ENCODE results near the gene EFNB3.
A peak's percentile ranks its signal among the peaks of the same experiment; 100 is the strongest.

EFNB3 gene

DNA sequence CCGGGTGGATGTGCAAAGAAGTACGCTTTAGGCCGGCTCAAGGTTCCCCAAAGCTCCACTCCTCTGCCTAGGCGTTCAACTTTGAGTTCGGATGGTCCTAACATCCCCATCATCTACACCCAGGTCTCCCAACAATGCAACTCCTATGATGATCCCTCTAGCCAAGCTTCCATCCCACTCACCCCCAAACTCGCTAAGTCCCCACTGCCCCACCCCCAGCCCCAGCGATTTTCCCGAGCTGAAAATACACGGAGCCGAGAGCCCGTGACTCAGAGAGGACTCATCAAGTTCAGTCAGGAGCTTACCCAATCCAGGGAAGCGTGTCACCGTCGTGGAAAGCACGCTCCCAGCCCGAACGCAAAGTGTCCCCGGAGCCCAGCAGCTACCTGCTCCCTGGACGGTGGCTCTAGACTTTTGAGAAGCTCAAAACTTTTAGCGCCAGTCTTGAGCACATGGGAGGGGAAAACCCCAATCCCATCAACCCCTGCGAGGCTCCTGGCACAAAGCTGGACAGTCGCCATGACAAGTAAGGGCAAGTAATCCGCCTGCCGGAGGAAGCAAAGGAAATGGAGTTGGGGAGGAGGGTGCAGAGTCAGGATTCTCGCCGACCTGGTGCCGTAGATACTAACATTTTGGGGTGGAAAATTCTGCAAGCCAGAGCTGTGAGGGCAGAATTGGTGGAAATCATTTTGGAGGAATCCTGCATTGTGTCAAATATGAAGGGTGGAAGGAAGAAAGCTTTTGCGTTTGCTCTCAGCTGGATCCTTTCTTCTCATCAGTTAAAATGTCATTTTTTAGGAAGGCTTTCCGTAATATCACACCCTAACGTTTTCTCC is 17.7 kb upstream of the EFNB3 start, which contains the start of gene TP53:
TSS of gene TP53 (minus strand) at position 419 of the 836 bp plus-strand sequence. CDS start 10,896 bp downstream, outside the sequence.
- Histone ChIP-seq H3K4me1 (ENCODE audit: insufficient read depth, low read length, poor library complexity, severe bottlenecking) (peaks cover 24% of the 10 kb centered on the region), H3K36me3 (ENCODE audit: insufficient read depth, low read length) (peaks cover 6% of the 10 kb centered on the region; the same call in 1 of the 2 replicates), H3K9ac (ENCODE audit: low read depth, low read length, poor library complexity, severe bottlenecking) (peak within 1 kb of the TSS; percentile 98), H3K9me2 (replicated peaks; ENCODE audit: low read depth, low read length) (no peaks in the 10 kb centered on the region), H2AFZ (ENCODE audit: low read length) (peak within 1 kb of the TSS; percentile 83), H3K27me3 (ENCODE audit: insufficient read depth, low read length, poor library complexity, severe bottlenecking) (peaks cover 4% of the 10 kb centered on the region), H3K4me3 (ENCODE audit: low read length, poor library complexity, severe bottlenecking) (peak within 1 kb of the TSS; percentile 82), H3K9me3 (ENCODE audit: insufficient read depth, low read depth, low read length) (no peaks in the 10 kb centered on the region), H4K20me1 (ENCODE audit: insufficient read depth, low read length, poor library complexity, severe bottlenecking) (peaks cover 32% of the 10 kb centered on the region), H3F3A (ENCODE audit: low read depth) (0 out of 2 replicates have a peak, but pooled peaks cover 2% of the 10 kb centered on the region), H3K79me2 (ENCODE audit: insufficient read depth, low read length) (peaks cover 65% of the 10 kb centered on the region), H3K4me2 (ENCODE audit: low read depth, low read length, poor library complexity, severe bottlenecking) (peak within 1 kb of the TSS; percentile 88)
- TF ChIP-seq, protein P1, sequence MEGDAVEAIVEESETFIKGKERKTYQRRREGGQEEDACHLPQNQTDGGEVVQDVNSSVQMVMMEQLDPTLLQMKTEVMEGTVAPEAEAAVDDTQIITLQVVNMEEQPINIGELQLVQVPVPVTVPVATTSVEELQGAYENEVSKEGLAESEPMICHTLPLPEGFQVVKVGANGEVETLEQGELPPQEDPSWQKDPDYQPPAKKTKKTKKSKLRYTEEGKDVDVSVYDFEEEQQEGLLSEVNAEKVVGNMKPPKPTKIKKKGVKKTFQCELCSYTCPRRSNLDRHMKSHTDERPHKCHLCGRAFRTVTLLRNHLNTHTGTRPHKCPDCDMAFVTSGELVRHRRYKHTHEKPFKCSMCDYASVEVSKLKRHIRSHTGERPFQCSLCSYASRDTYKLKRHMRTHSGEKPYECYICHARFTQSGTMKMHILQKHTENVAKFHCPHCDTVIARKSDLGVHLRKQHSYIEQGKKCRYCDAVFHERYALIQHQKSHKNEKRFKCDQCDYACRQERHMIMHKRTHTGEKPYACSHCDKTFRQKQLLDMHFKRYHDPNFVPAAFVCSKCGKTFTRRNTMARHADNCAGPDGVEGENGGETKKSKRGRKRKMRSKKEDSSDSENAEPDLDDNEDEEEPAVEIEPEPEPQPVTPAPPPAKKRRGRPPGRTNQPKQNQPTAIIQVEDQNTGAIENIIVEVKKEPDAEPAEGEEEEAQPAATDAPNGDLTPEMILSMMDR (conservative IDR thresholded peaks at IDR 0.05; ENCODE audit: low read length): no peak

DNA sequence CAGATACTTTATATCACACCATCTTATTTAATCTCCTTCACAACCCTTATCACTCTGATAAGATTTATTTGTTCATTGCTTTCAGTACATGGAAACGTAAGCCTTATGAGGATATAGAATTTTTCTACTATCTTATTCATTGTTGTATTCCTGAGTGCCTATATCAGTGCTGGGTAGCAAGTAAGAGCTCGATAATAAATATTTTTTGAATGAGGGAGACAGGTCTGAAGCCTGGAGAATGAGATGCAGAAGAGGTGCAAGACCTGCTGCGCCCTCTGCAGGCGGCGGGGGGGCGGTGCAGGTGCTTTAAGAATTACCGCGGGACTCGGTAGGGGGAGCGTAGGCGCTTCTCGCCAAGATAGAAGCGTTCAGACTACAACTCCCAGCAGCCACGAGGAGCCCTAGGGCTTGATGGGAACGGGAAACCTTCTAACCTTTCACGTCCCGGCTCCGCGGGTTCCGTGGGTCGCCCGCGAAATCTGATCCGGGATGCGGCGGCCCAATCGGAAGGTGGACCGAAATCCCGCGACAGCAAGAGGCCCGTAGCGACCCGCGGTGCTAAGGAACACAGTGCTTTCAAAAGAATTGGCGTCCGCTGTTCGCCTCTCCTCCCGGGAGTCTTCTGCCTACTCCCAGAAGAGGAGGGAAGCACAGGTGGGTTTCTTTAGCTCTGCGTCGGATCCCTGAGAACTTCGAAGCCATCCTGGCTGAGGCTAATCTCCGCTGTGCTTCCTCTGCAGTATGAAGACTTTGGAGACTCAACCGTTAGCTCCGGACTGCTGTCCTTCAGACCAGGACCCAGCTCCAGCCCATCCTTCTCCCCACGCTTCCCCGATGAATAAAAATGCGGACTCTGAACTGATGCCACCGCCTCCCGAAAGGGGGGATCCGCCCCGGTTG is 16.8 kb upstream of the EFNB3 start, which contains the start of gene WRAP53:
TSS of gene WRAP53 (plus strand) at position 570 of the 900 bp plus-strand sequence. CDS start at position 742, 172 bp downstream.
- Histone ChIP-seq H3K9ac (ENCODE audit: low read depth, low read length, poor library complexity, severe bottlenecking) (peak within 1 kb of the TSS; percentile 98), H3K9me2 (replicated peaks; ENCODE audit: low read depth, low read length) (no peaks in the 10 kb centered on the region), H3K4me1 (ENCODE audit: insufficient read depth, low read length, poor library complexity, severe bottlenecking) (peaks cover 24% of the 10 kb centered on the region), H3K27me3 (ENCODE audit: insufficient read depth, low read length, poor library complexity, severe bottlenecking) (peaks cover 4% of the 10 kb centered on the region), H3K79me2 (ENCODE audit: insufficient read depth, low read length) (peaks cover 56% of the 10 kb centered on the region), H3F3A (ENCODE audit: low read depth) (0 out of 2 replicates have a peak, but pooled peaks cover 2% of the 10 kb centered on the region), H3K9me3 (ENCODE audit: insufficient read depth, low read depth, low read length) (no peaks in the 10 kb centered on the region), H3K4me3 (ENCODE audit: low read length, poor library complexity, severe bottlenecking) (peak within 1 kb of the TSS; percentile 82), H2AFZ (ENCODE audit: low read length) (peak within 1 kb of the TSS; percentile 83), H3K4me2 (ENCODE audit: low read depth, low read length, poor library complexity, severe bottlenecking) (peak within 1 kb of the TSS; percentile 88), H4K20me1 (ENCODE audit: insufficient read depth, low read length, poor library complexity, severe bottlenecking) (peaks cover 26% of the 10 kb centered on the region), H3K36me3 (ENCODE audit: insufficient read depth, low read length) (peaks cover 3% of the 10 kb centered on the region; the same call in 1 of the 2 replicates)
- TF ChIP-seq EZH2phosphoT487 (IDR thresholded peaks at IDR 0.05; ENCODE audit: borderline replicate concordance): no peak
- TF ChIP-seq, protein P1 (conservative IDR thresholded peaks at IDR 0.05; ENCODE audit: low read length): peak; percentile 96

DNA sequence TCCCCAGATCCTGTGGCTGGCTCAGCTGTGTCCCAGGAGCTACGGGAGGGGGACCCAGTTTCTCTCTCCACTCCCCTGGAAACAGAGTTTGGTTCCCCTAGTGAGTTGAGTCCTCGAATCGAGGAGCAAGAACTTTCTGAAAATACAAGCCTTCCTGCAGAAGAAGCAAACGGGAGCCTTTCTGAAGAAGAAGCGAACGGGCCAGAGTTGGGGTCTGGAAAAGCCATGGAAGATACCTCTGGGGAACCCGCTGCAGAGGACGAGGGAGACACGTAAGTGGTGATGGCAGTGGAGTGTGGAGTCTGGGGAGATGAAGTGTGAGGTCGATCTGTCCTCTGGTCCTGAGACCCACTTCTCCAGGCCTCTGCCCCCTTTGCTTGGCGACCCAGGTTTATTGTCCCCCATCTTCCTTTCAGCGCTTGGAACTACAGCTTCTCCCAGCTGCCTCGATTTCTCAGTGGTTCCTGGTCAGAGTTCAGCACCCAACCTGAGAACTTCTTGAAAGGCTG is 16.1 kb upstream of the EFNB3 start:
- Histone ChIP-seq H3K79me2 (ENCODE audit: insufficient read depth, low read length) (peaks cover 49% of the 10 kb centered on the region), H3K4me1 (ENCODE audit: insufficient read depth, low read length, poor library complexity, severe bottlenecking) (peaks cover 24% of the 10 kb centered on the region), H3K36me3 (ENCODE audit: insufficient read depth, low read length) (peaks cover 3% of the 10 kb centered on the region; the same call in 1 of the 2 replicates), H2AFZ (ENCODE audit: low read length) (peak overlapping the region; percentile 77), H4K20me1 (ENCODE audit: insufficient read depth, low read length, poor library complexity, severe bottlenecking) (peaks cover 21% of the 10 kb centered on the region), H3K9ac (ENCODE audit: low read depth, low read length, poor library complexity, severe bottlenecking) (peak overlapping the region; percentile 98), H3K9me3 (ENCODE audit: insufficient read depth, low read depth, low read length) (no peaks in the 10 kb centered on the region), H3F3A (ENCODE audit: low read depth) (0 out of 2 replicates have a peak, but pooled peaks cover 2% of the 10 kb centered on the region), H3K4me3 (ENCODE audit: low read length, poor library complexity, severe bottlenecking) (peak overlapping the region; percentile 82), H3K4me2 (ENCODE audit: low read depth, low read length, poor library complexity, severe bottlenecking) (peak overlapping the region; percentile 88), H3K9me2 (replicated peaks; ENCODE audit: low read depth, low read length) (no peaks in the 10 kb centered on the region), H3K27me3 (ENCODE audit: insufficient read depth, low read length, poor library complexity, severe bottlenecking) (peaks cover 4% of the 10 kb centered on the region)
- TF ChIP-seq, protein P1 (conservative IDR thresholded peaks at IDR 0.05; ENCODE audit: low read length): no peak
- no peak for TF ChIP-seq EZH2phosphoT487 (IDR thresholded peaks at IDR 0.05; ENCODE audit: borderline replicate concordance)

Data from Loucy (cell line).